Brain pericyte (primary cell): ENCODE results near the gene ARID3B.
"Not testable (repeated sequence)": the region's sequence is repeated elsewhere in the genome, so short reads cannot be mapped to it uniquely, and the experiment has no call there.

Experiments
- DNase-seq: peaks from one replicate; pipeline ENCODE4 v3.0.0-alpha.2; 2012; ENCODE audit warnings: low read depth, low spot score

ARID3B gene

GRCh38 chr15:74535388-74536084 lies 5.5 kb upstream of the ARID3B start:
- DNase-seq = no peak

GRCh38 chr15:74537736-74538135 lies 3.3 kb upstream of the ARID3B start:
- no peak for DNase-seq

- not testable (repeated sequence) for DNase-seq
Measured at GRCh38 chr15:74539521-74539920, 1.5 kb upstream of the ARID3B start.

- no peak for DNase-seq
Measured at GRCh38 chr15:74540161-74540760, 759 bp upstream of the ARID3B start.

- no peak for DNase-seq
Measured at GRCh38 chr15:74541494-74542165, 610 bp downstream of the ARID3B start.

GRCh38 chr15:74542166-74543042 lies 1.4 kb downstream of the ARID3B start:
- DNase-seq = no peak

- DNase-seq = no peak
Measured at GRCh38 chr15:74543043-74543422, 2.0 kb downstream of the ARID3B start.

GRCh38 chr15:74543583-74543982 lies 2.6 kb downstream of the ARID3B start:
- DNase-seq = no peak

- no peak for DNase-seq
Measured at GRCh38 chr15:74545086-74545485, 4.1 kb downstream of the ARID3B start.

GRCh38 chr15:74545776-74546656 lies 5.0 kb downstream of the ARID3B start:
- DNase-seq = peak; percentile 99

GRCh38 chr15:74547616-74548015 lies 6.6 kb downstream of the ARID3B start:
- no peak for DNase-seq

- DNase-seq = no peak
Measured at GRCh38 chr15:74548241-74548640, 7.2 kb downstream of the ARID3B start.

- no peak for DNase-seq
Measured at GRCh38 chr15:74549816-74550215, 8.8 kb downstream of the ARID3B start.

- no peak for DNase-seq
Measured at GRCh38 chr15:74551714-74552113, 10.7 kb downstream of the ARID3B start.

- DNase-seq = no peak
Measured at GRCh38 chr15:74552773-74553441, 11.9 kb downstream of the ARID3B start.

GRCh38 chr15:74555192-74555591 lies 14.2 kb downstream of the ARID3B start:
- no peak for DNase-seq

- no peak for DNase-seq
Measured at GRCh38 chr15:74558706-74559105, 17.7 kb downstream of the ARID3B start.

- no peak for DNase-seq
Measured at GRCh38 chr15:74563442-74563841, 22.4 kb downstream of the ARID3B start.

GRCh38 chr15:74564182-74564581 lies 23.2 kb downstream of the ARID3B start:
- no peak for DNase-seq

- no peak for DNase-seq
Measured at GRCh38 chr15:74565381-74566085, 24.5 kb downstream of the ARID3B start.
